Liver (tissue), 9 donors: ENCODE data around the gene FHOD1. TPM values are rescaled to one million over a fixed set of nuclear protein-coding genes. Genes with fewer than 3 reads are reported as not detected.

Source experiments
- DNase-seq: peaks from one replicate; pipeline ENCODE4 v3.0.0-alpha.2; 2017; ENCODE audit warnings: low spot score
- H3K27ac ChIP-seq, 2 donors: one replicate each; pipeline ENCODE4 v1.7.0; 2013; ENCODE audit warnings: inconsistent platforms in 2 of 2, low read length in 2 of 2, control low read depth in 1 of 2, low read depth in 1 of 2, mild to moderate bottlenecking in 1 of 2
- H3K27me3 ChIP-seq, 4 donors: one replicate each; pipeline versions ENCODE4 v1.6.1 to v1.7.0; 2013; ENCODE audit warnings: low read length in 3 of 4, inconsistent platforms in 1 of 4, mild to moderate bottlenecking in 1 of 4, moderate library complexity in 1 of 4; ENCODE audit not compliant: control insufficient read depth in 4 of 4, insufficient read depth in 4 of 4
- H3K36me3 ChIP-seq, 4 donors: one replicate each; pipeline versions ENCODE4 v1.6.1 to v1.7.0; 2013; ENCODE audit warnings: low read length in 3 of 4, mild to moderate bottlenecking in 3 of 4, low read depth in 1 of 4, moderate library complexity in 1 of 4; ENCODE audit not compliant: control insufficient read depth in 4 of 4, insufficient read depth in 3 of 4
- H3K4me1 ChIP-seq, 4 donors: one replicate each; pipeline versions ENCODE4 v1.6.1 to v1.7.0; 2013; ENCODE audit warnings: low read length in 3 of 4, mild to moderate bottlenecking in 3 of 4, moderate library complexity in 1 of 4; ENCODE audit not compliant: control insufficient read depth in 4 of 4, insufficient read depth in 4 of 4
- H3K4me3 ChIP-seq, 3 donors: one replicate each; pipeline versions ENCODE4 v1.6.1 to v1.7.0; 2013; ENCODE audit warnings: low read length in 3 of 3, control low read depth in 1 of 3, low read depth in 1 of 3, mild to moderate bottlenecking in 1 of 3
- H3K9ac ChIP-seq, 2 donors: one replicate each; pipeline ENCODE4 v1.7.0; 2013; ENCODE audit warnings: low read length in 2 of 2, mild to moderate bottlenecking in 2 of 2, moderate library complexity in 2 of 2, control low read depth in 1 of 2, low read depth in 1 of 2
- H3K9me3 ChIP-seq, 4 donors: one replicate each; pipeline versions ENCODE4 v1.6.1 to v1.7.0; 2013; ENCODE audit warnings: low read length in 3 of 4; ENCODE audit not compliant: control insufficient read depth in 4 of 4
- EGR1 ChIP-seq, 2 donors: IDR thresholded peaks; 2 replicates each; pipeline ENCODE4 v1.6.1; 2016 to 2018; ENCODE audit warnings: antibody characterized with exemption in 2 of 2, low read depth in 2 of 2
- FOXA1 ChIP-seq: IDR thresholded peaks from 2 replicates; pipeline ENCODE4 v1.6.1; 2016; ENCODE audit warnings: antibody characterized with exemption
- FOXA2 ChIP-seq: IDR thresholded peaks from 2 replicates; pipeline ENCODE4 v1.6.1; 2016; ENCODE audit warnings: antibody characterized with exemption
- GABPA ChIP-seq, 2 donors: IDR thresholded peaks in 1 of 2; conservative IDR thresholded peaks in 1 of 2; 2 replicates each; pipeline ENCODE4 v1.6.1; 2016; ENCODE audit warnings: antibody characterized with exemption in 2 of 2, mild to moderate bottlenecking in 1 of 2, moderate library complexity in 1 of 2
- HNF4A ChIP-seq, 2 donors: conservative IDR thresholded peaks; 2 replicates each; pipeline ENCODE4 v1.6.1; 2016; ENCODE audit warnings: antibody characterized with exemption in 2 of 2, mild to moderate bottlenecking in 2 of 2
- HNF4G ChIP-seq: IDR thresholded peaks from 2 replicates; pipeline ENCODE4 v1.6.1; 2016; ENCODE audit warnings: antibody characterized with exemption
- JUND ChIP-seq, 2 donors: IDR thresholded peaks; 2 replicates each; pipeline ENCODE4 v1.6.1; 2016; ENCODE audit warnings: antibody characterized with exemption in 2 of 2
- NR2F2 ChIP-seq: IDR thresholded peaks from 2 replicates; pipeline ENCODE4 v1.6.1; 2016; ENCODE audit warnings: antibody characterized with exemption
- RAD21 ChIP-seq, 2 donors: IDR thresholded peaks; 2 replicates each; pipeline ENCODE4 v1.6.1; 2016; ENCODE audit warnings: antibody characterized with exemption in 2 of 2, mild to moderate bottlenecking in 2 of 2
- RXRA ChIP-seq, 2 donors: IDR thresholded peaks; 2 replicates each; pipeline ENCODE4 v1.6.1; 2017 to 2018; ENCODE audit warnings: antibody characterized with exemption in 2 of 2, mild to moderate bottlenecking in 1 of 2
- SP1 ChIP-seq: IDR thresholded peaks from 2 replicates; pipeline ENCODE4 v1.6.1; 2018; ENCODE audit warnings: antibody characterized with exemption, mild to moderate bottlenecking
- TAF1 ChIP-seq: conservative IDR thresholded peaks from 2 replicates; pipeline ENCODE4 v1.6.1; 2016; ENCODE audit warnings: antibody characterized with exemption, mild to moderate bottlenecking
- YY1 ChIP-seq: IDR thresholded peaks from 2 replicates; pipeline ENCODE4 v1.6.1; 2016; ENCODE audit warnings: antibody characterized with exemption, mild to moderate bottlenecking
- WGBS: extraction: QIAGEN DNeasy Blood & Tissue Kit; methylation state at CpG from one replicate; pipeline ENCODE4 v1.1.7; 2013; 5-methylcytosine and 5-hydroxymethylcytosine counted together
- polyA plus RNA-seq, 2 donors: library from polyadenylated mRNA; stranded (reverse) in 1 of 2; unstranded in 1 of 2; fragments of 200-250 nt in 1 of 2; fragments of >200 nt in 1 of 2; fragmentation: Nextera tagmentation in 1 of 2; extraction: Ambion mirVana in 1 of 2; gene quantifications; one replicate each; pipeline versions ENCODE4 v1.2.1 to v1.2.3, GENCODE V29; 2013 to 2015
- total RNA-seq, 2 donors: library from RNA; depleted of rRNA; stranded (reverse); fragments of >200 nt; gene quantifications; one replicate each; pipeline ENCODE4 v1.2.3, GENCODE V29; 2014
- TF ChIP-seq, protein P1 (sequence below): IDR thresholded peaks from 2 replicates; pipeline ENCODE4 v1.6.1; 2016; ENCODE audit warnings: antibody characterized with exemption
- TF ChIP-seq, protein P2 (sequence below): IDR thresholded peaks from 2 replicates; pipeline ENCODE4 v1.6.1; 2016; ENCODE audit warnings: antibody characterized with exemption
- TF ChIP-seq, protein P3 (sequence below): fragments of 150-350 bp; IDR thresholded peaks from 2 replicates; pipeline ENCODE4 v1.5.1; 2017; ENCODE audit warnings: improper control_type of control experiment, low read depth, low read length; ENCODE audit not compliant: missing input control
- TF ChIP-seq, protein P4 (sequence below): IDR thresholded peaks from 2 replicates; pipeline ENCODE4 v1.6.1; 2016; ENCODE audit warnings: antibody characterized with exemption, mild to moderate bottlenecking
- TF ChIP-seq, protein P5 (sequence below): IDR thresholded peaks from 2 replicates; pipeline ENCODE4 v1.6.1; 2016; ENCODE audit warnings: antibody characterized with exemption
- donor health status: healthy.
- donor health status: healthy.
- donor health status: healthy.
- donor health status: healthy.
- donor health status: healthy.

FHOD1 gene
- 1 to 10 TPM; 5.4 to 6.4 TPM for total RNA-seq
- 1 to 10 TPM; 2.2 to 2.9 TPM for polyA plus RNA-seq

DNA sequence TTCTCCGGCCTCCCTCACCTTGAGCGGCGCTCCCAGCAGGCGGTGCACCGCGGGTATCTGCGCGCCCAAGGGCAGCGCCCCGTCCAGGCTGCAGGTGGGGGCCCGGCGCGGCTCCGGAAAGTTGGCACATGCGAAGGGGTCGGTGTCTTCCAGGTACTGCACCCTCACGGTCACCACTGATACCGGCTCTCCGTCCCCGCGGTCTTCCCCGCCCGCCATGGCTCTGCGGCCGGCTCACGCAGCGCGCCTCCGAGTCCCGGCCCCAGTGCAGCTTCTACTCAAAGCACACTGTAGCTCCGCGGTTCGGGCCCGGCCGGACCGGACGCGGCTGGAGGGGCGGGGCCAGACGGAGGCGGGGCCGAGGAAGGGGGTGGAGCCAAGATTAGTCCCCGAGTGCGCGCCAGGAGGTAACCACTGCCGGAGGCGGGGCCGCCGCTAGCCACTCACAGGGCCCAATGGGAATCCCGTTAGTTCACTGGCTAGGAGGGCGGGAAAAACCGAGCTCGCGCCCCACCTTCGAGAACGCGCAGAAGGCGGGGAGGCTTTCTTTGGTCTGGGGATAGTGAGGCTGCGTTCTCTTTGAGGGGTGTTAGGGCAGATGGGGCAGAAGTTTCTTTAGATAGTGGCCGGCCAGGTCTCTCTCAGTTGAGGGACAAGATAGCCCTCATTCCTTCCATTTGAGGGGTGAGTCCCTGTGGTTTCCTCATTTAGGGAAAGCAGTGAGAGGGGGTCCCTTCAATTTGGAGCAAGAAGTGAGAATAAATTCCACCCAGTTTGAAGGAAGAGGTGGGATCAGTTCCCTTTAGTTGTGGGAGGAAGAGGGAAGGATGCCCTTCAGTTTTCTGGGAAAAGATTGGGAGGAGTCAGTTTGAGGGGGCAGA is at the start of gene FHOD1:
TSS of gene FHOD1 (minus strand) at position 290 of the 881 bp plus-strand sequence. CDS start at position 219, 71 bp downstream.
- Histone ChIP-seq H3K9me3 (no peaks in the 10 kb centered on the region), H3K36me3 (no peaks in the 10 kb centered on the region), H3K9ac (peak within 1 kb of the TSS; percentile 45 to 66), H3K27ac (peak within 1 kb of the TSS; percentile 85 to 88), H3K4me3 (peak within 1 kb of the TSS; percentile 57 to 62 (median 59)), H3K4me1 (peaks cover 17 to 45% (median 31%) of the 10 kb centered on the region in 4 donors), H3K27me3 (peaks cover 0 to 13% (median 1%) of the 10 kb centered on the region in 4 donors)
- 2% methylated on average over 60 of the region's 60 CpGs for WGBS
- TF ChIP-seq RAD21 (IDR thresholded peaks at IDR 0.05) (peak in 1 of 2 donors; percentile 10), GABPA (IDR thresholded peaks at IDR 0.05 in 1 of 2, conservative IDR thresholded peaks at IDR 0.05 in 1 of 2) (peak in 1 of 2 donors; percentile 44), FOXA1 (no peak), YY1 (no peak), HNF4G (no peak), EGR1 (IDR thresholded peaks at IDR 0.05; ENCODE audit: low read depth in 2 of 2) (no peak), FOXA2 (no peak), SP1 (peak; percentile 49), HNF4A (conservative IDR thresholded peaks at IDR 0.05) (no peak), RXRA (IDR thresholded peaks at IDR 0.05) (no peak), JUND (IDR thresholded peaks at IDR 0.05) (no peak), NR2F2 (no peak), TAF1 (peak; percentile 34)
- TF ChIP-seq, protein P1, sequence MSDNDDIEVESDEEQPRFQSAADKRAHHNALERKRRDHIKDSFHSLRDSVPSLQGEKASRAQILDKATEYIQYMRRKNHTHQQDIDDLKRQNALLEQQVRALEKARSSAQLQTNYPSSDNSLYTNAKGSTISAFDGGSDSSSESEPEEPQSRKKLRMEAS: no peak
- TF ChIP-seq, protein P2, sequence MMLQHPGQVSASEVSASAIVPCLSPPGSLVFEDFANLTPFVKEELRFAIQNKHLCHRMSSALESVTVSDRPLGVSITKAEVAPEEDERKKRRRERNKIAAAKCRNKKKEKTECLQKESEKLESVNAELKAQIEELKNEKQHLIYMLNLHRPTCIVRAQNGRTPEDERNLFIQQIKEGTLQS: no peak
- TF ChIP-seq, protein P3, sequence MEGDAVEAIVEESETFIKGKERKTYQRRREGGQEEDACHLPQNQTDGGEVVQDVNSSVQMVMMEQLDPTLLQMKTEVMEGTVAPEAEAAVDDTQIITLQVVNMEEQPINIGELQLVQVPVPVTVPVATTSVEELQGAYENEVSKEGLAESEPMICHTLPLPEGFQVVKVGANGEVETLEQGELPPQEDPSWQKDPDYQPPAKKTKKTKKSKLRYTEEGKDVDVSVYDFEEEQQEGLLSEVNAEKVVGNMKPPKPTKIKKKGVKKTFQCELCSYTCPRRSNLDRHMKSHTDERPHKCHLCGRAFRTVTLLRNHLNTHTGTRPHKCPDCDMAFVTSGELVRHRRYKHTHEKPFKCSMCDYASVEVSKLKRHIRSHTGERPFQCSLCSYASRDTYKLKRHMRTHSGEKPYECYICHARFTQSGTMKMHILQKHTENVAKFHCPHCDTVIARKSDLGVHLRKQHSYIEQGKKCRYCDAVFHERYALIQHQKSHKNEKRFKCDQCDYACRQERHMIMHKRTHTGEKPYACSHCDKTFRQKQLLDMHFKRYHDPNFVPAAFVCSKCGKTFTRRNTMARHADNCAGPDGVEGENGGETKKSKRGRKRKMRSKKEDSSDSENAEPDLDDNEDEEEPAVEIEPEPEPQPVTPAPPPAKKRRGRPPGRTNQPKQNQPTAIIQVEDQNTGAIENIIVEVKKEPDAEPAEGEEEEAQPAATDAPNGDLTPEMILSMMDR: no peak
- TF ChIP-seq, protein P4, sequence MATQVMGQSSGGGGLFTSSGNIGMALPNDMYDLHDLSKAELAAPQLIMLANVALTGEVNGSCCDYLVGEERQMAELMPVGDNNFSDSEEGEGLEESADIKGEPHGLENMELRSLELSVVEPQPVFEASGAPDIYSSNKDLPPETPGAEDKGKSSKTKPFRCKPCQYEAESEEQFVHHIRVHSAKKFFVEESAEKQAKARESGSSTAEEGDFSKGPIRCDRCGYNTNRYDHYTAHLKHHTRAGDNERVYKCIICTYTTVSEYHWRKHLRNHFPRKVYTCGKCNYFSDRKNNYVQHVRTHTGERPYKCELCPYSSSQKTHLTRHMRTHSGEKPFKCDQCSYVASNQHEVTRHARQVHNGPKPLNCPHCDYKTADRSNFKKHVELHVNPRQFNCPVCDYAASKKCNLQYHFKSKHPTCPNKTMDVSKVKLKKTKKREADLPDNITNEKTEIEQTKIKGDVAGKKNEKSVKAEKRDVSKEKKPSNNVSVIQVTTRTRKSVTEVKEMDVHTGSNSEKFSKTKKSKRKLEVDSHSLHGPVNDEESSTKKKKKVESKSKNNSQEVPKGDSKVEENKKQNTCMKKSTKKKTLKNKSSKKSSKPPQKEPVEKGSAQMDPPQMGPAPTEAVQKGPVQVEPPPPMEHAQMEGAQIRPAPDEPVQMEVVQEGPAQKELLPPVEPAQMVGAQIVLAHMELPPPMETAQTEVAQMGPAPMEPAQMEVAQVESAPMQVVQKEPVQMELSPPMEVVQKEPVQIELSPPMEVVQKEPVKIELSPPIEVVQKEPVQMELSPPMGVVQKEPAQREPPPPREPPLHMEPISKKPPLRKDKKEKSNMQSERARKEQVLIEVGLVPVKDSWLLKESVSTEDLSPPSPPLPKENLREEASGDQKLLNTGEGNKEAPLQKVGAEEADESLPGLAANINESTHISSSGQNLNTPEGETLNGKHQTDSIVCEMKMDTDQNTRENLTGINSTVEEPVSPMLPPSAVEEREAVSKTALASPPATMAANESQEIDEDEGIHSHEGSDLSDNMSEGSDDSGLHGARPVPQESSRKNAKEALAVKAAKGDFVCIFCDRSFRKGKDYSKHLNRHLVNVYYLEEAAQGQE: no peak
- TF ChIP-seq, protein P5, sequence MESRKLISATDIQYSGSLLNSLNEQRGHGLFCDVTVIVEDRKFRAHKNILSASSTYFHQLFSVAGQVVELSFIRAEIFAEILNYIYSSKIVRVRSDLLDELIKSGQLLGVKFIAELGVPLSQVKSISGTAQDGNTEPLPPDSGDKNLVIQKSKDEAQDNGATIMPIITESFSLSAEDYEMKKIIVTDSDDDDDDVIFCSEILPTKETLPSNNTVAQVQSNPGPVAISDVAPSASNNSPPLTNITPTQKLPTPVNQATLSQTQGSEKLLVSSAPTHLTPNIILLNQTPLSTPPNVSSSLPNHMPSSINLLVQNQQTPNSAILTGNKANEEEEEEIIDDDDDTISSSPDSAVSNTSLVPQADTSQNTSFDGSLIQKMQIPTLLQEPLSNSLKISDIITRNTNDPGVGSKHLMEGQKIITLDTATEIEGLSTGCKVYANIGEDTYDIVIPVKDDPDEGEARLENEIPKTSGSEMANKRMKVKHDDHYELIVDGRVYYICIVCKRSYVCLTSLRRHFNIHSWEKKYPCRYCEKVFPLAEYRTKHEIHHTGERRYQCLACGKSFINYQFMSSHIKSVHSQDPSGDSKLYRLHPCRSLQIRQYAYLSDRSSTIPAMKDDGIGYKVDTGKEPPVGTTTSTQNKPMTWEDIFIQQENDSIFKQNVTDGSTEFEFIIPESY: peak; percentile 90
- DNase-seq: peak; percentile 99
